GM10266 (cell line): Measurements from ENCODE around the gene HIP1R.
A peak's percentile ranks its signal among the peaks of the same experiment; 100 is the strongest.

Experiments used
- DNase-seq: peaks from one replicate; pipeline ENCODE4 v3.0.0; 2012; ENCODE audit errors: extremely low spot score
- TF ChIP-seq, protein P1 (sequence below): IDR thresholded peaks from 2 replicates; pipeline ENCODE4 v1.5.1; 2012; ENCODE audit warnings: mild to moderate bottlenecking, low read depth; ENCODE audit not compliant: control insufficient read depth, insufficient read depth; ENCODE audit errors: missing control alignments

HIP1R gene

DNA sequence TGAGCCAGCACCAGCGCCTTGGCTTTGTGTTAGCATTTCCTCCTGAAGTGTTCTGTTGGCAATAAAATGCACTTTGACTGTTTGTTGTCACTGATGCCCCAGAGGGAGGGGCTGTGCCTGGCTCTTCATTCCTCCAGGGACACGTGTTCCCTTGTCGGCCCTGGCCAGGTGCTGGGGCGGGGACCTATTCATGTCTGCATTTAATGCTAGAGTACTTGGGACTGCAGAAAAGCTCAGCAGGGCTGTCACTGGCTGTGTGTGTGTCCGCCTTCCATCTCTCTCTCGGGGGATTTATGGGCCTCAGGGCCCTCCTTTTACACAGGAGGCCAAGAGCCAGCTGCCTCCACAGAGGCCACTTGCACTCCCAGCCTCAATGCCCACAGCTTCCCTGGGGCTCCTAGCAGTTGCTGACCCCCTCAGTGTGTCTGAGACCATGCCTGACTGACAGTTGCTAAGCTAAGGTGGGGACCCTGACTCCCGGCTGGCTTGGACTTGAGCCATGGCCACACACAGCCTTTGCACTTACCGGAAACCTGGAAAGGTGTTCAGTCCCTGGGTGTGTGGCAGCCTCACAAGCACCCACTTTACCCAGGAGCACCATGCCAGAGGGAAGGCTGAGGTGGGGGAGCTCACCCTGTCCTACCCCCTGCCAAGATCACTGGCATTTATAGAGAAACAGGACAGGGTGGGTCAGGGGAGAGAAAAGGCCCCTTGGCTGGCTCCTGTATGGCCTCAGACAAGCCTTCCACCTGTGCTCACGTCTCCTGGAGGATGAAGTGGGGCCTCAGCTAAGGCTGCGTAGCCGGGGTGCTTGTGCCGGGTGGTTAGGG is 27.8 kb downstream of the HIP1R start:
- DNase-seq: no peak
- TF ChIP-seq, protein P1, sequence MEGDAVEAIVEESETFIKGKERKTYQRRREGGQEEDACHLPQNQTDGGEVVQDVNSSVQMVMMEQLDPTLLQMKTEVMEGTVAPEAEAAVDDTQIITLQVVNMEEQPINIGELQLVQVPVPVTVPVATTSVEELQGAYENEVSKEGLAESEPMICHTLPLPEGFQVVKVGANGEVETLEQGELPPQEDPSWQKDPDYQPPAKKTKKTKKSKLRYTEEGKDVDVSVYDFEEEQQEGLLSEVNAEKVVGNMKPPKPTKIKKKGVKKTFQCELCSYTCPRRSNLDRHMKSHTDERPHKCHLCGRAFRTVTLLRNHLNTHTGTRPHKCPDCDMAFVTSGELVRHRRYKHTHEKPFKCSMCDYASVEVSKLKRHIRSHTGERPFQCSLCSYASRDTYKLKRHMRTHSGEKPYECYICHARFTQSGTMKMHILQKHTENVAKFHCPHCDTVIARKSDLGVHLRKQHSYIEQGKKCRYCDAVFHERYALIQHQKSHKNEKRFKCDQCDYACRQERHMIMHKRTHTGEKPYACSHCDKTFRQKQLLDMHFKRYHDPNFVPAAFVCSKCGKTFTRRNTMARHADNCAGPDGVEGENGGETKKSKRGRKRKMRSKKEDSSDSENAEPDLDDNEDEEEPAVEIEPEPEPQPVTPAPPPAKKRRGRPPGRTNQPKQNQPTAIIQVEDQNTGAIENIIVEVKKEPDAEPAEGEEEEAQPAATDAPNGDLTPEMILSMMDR: no peak

GRCh38 chr12:122864894-122865253 is 29.6 kb downstream of the HIP1R start:
- no peak for DNase-seq

DNA sequence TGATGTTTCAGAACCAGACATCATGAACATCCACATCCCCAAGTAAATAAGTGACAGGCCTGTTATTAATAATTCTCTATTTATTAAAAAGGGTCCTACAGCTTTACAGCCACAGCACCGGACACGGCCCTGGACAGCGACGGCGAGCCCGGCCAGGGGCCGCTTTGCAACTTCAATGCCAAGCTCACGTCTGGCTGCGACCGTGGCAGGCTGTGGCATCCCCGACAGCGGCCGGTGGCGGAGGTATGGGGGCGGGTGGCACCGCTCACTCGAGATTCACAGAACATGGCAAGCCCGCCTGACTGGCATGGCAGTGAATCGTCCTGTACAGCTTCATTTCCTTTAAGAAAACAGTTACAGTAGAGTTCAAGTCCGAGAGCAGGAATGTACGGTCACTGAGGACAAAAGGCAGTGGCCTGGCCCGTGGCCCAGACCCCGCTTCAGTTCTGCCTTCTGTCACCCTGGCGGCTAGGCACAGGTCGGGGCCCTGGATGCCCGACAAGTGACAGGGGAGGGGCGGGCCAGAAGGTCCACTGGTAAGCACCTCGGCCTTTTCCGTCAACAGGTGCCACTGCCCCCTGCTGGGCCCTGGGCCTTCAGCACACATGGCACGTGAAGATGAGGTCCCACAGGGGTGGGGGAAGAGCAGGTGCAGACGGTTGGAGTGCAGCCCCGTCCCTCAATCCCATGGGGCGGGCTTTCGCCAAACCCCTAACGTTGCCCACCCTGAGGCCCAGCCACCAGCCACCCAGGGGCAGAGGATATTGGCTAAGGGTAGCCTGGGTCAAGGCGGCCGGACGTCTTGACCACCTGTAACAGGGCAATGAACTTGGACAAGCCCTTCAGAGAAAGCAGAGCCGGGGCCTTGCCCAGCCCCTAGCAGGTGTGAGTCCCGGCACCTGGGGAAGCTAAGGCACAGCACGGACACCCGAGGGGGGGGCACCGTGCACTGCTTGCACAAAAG is 30.3 kb downstream of the HIP1R start:
- TF ChIP-seq, protein P1: peak; percentile 21
- DNase-seq: no peak

More at GRCh38 chr12:122864894-122865253, 29.6 kb downstream of the HIP1R start:
- TF ChIP-seq, protein P1: no peak

GRCh38 chr12:122866379-122866778 is 31.1 kb downstream of the HIP1R start:
- no peak for DNase-seq
- TF ChIP-seq, protein P1: no peak

GRCh38 chr12:122866950-122867607 is 31.8 kb downstream of the HIP1R start:
- DNase-seq: no peak

DNA sequence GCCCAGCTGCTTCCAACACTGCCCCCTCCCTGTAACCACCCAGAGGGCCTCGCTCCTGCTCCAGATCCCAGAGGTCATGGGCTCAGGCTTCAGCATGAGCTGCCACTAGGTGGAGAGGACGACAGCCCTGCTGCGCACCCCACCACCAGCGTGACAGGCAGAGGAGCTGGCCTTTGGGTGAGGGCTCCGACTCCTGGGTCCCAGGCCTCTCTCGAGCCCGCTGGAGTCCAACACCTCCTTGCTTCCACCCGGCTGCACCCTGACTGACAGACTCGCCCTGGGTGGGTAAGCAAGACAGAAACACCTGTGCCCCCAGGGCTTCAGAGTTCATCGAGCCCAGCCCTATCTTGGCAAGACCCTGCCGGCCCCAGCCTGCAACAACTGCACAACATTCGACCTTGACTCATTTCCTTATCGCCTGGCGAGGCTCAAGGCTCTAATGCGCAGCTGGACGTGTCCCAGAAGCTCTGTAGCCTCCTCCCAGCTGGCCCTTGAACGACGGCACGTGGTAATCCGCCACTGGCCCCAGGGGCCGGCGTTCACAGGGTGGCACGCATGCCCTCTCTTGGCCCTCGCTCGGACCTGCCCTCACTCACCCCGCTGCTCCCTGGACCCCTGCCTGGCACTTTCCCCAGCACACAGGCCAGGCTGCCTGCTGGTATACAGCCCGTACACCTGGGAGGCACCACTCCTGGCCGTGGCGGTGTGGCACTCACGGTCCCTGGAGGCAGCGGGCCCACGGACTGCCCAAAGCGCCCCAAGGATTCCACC is 32.6 kb downstream of the HIP1R start:
- no peak for DNase-seq
- TF ChIP-seq, protein P1: peak; percentile 20

More at GRCh38 chr12:122866950-122867607, 31.8 kb downstream of the HIP1R start:
- TF ChIP-seq, protein P1: no peak
